ENCODE measurements around the gene TLE2.
"Not testable (repeated sequence)": the region's sequence is repeated elsewhere in the genome, so short reads cannot be mapped to it uniquely, and the experiment has no call there.

TLE2 gene

DNA sequence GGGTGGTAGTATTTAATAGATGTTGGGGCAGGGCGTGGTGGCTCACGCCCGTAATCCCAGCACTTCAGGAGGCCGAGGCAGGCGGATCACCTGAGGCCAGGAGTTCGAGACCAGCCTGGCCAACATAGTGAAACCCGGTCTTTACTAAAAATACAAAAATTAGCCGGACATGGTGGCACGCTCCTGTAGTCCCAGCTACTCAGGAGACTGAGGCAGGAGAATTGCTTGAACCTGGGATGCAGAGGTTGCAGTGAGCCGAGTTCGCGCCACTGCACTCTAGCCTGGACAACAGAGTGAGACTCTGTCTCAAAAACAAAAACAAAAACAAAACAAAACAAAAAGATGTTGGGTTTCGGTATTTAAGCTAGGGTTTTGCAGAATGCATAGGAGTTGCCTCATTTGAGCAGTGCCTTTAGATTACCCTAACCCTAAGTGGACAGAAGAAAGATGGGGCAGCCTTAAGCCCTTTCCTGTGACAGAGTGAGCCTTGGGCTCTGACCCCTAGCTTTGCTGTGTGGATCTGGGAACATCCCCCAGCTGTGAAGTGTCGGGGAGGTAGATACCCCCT is 8.0 kb upstream of the TLE2 start:
- DNase-seq (ENCODE audit: low read depth in 2 of 2), result not testable (repeated sequence)

DNA sequence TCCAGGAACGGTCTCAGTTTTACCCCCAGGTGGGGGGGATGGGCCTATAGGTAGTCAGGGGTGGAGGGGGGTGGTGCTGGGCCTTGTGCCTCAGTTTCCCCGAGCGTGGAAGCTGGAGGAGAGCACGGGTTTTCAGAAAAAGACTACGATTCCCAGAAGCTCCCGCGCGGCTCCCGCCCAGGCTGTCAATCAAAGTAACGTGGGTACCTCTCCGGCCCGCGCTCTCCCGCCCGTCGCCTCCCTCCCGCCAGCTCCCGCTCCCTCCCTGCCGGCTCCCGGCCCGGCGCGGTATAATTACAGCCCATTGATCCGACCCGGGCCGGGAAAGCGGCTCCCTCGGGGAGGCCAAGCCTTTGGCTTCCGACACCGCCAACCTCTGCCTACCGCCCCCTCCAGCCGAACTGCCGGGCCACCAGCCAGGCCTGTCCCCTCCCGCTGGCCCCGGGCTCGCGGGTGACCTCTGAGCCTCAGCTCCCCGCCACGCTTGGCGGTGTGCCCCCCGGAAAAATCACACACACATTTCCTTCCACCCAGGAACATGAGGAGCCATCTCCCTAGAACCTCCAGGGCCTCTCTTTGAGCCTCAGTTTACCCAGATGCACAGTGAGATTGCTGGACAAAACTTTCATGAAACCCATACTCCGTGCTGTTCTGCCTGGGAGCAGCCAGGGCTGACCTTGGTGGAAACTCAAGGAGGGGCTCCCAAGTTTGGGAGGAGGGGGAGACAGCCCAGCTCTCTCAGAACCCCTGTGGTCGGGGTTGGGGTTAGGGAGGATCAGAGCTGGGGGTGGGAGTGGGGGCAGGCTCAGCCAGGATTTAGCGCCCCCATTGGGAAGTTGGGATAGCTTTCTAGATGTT is 7.3 kb upstream of the TLE2 start:
- DNase-seq (ENCODE audit: low read depth in 2 of 2), result peak; percentile 72 to 75

DNA sequence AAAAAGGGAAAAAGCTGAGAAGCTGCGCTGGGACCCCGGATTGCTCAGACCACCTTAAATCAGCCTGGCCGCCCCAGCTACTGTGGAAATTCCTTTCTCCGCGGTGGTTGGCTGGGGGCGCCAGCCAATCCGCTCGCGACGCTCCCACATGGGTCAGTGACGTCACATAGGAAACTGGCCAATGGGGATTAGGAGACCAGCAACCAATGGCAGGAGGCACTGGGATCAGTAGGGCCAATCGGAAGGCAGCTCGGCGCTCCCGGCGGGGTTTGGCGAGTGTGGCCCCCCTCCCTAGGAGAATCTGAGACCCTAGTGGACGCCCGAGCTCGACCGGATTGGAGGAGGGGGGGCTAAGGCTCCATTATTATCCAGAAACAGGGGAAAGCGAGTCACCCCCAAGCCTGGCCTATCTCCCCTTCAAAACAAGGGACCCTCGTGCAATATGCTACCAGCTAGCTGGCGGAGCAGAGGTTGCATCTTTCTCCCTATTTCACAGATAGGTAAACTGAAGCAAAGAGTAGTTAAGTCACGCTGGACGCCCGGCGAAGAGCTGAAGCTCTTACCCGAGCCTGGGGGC is 6.5 kb upstream of the TLE2 start:
- peak; percentile 82 to 92 for DNase-seq (ENCODE audit: low read depth in 2 of 2)

DNA sequence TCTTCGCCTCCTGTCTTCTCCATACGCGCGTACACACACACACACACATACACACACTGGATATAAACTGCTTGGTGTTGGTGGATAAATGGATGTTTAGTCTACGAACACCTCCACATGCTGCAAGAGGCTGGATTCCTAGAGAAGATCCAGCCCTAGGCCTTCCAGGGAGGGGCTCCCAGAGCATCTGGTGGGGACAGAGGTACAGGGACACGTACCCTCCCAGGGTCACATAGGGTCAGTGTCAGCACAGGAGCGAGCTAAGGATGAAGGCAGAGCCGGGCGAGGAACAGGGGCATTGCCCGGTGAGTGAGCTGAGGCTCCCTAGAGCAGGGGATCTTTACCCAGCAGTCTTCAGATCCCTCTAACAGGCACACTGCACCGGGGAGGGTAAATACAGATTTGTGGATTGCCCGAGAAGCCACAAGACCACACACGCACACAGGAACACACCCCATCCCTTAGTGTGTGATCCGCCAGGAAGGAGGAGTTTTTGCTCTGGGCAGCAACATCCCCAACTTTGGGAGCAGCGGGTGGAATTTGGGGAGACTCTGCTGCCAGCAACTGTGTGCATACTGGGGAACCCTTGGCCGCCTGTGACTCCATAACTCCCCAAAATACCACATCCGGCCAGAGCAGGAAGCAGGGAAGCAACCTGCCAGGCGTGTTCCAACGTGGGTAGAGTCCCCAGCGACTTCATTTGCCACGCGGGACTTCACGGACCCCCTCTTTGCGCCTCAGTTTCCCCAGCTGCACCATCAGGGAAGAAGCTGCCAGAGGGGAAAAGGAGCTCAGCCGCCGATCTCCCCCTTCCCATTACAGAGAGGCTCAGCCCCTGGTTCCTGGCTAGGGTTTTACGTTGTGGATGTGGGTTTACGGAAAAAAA is 5.8 kb upstream of the TLE2 start:
- DNase-seq (ENCODE audit: low read depth in 2 of 2), result no peak

DNA sequence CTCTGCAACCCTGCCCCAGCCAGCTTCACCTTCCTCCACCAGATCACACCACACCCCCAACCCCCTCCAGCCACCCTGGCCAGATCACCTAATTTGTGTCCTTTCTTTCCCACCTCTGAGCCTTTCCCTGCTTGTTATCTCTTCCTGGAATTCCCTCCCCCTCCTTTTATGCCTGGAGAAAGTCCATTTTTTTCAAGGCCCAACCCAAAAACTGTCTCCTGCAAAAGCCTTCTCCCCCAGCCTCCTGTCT is 5.3 kb upstream of the TLE2 start:
- no peak for DNase-seq (ENCODE audit: low read depth in 2 of 2)

DNA sequence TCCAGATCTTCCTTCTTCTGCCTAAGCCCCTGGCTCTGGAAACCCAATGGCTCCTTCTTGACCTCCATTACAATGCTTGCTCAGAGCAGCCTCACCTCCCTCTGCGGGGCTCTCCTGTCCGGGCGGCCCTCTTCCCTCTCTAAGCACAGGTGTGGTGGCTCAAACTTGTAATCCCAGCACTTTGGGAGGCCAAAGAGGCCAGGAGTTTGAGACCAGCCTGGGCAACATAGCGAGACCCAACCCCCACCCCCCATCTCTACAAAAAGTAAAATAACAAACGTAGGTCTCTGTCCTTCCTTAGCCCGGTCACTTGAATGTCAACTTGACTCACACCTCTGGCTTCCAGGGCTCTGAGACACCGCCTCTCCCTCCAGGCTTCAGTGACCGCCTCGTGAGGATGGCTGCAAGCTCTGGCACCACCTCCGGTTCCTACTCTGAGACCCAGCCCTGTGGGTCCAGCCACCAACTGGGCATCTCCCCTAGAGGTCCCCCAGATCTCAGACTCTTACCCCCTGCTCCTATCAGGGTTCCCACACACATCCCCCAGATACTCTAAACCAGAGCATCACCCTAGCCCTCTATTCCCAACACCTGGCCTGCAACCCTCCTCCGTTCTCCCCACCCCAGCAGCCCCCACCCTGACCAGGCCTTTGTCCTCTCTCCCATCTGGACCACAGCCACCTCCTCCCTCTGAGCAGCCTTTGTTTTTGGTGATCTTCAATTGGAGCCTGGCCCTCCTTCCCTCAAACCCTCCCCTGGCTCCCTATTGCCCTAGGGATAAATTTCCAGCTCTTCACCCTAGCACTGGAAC is 4.7 kb upstream of the TLE2 start:
- DNase-seq (ENCODE audit: low read depth in 2 of 2), result no peak

DNA sequence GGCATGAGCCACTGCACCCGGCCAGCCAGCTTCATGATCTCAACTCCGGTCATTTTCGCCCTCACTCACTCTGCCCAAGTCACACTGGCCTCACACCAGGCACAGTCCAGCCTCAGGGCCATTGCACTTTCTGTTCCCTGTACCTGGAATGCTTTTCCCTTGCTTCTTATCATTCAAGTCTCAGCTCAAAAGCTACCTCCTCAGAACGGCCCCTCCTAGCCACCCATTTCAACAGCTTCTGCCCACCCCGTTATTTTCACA is 2.5 kb upstream of the TLE2 start:
- no peak for DNase-seq (ENCODE audit: low read depth in 2 of 2)

DNA sequence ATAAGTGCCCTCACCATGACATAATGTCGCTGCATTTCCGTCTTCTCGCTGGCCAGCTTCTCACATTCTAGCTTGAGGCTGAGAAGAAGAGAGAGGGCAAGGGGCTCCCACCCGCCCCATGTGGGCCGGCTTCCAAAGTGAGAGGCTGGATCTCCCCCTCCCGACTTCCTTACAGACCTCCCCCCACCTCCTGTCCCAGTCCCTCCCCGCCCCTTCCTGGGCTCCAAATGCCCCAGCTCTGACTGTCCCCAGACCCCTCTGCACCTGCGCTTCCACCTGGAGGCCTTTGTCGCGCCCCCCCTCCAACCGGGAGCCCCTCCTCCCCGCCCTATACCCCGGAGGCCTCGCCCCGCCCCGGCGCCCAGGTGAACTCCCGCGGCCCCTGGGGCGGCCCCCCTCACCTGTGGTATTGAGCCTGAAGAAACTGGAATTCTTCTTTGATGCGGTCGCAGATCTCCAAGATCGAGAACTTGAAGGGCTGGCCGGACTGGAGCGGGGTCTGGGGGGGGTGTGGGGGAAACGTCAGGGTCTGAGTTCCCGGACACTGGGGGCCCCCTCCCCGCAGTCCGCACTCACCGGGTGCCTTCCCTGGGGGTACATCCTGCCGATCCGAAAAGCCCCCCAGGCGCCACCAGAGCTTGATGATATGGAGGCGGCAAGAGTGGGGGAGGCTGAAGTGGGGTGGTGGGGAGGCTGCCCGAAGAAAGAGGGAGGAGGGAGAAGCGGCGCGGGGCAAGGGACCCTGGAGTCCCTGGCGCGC is 595 bp downstream of the TLE2 start:
- DNase-seq (ENCODE audit: low read depth in 2 of 2), result no peak

DNA sequence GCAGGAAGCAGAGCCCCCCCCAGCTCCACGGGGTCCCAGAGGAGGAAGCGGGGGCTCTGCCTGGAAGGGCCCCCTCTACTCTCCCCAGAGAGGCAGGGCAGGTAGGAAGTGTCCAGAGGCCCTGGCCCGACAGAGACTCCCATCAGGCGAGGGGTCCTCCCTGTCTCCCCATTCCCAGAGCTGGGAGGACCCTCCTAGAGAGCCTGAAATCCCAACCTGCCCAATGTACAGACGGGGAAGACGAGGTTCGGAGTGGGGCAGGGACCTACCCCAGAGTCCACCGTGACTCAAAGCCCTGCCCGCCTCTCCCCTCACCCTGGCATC is 1.1 kb downstream of the TLE2 start:
- no peak for DNase-seq (ENCODE audit: low read depth in 2 of 2)

DNA sequence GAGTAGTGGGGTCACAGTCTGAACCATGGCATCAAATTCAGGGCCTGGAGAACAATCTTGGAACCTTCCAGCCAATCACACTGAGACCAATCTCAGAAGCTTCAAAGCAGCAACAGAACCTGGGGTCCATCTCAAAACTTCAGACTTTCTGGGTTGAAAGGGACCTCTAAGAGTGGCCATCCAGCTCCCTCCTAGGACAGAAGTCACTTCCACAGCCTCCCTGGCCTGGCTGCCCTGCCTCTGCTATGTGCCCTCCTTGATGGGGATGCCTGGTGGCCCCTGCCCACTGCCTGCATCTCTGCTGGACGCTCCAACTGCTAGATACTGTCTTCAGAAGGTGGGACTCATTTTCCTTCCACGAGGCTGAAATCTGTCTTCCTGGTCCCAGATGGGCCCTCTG is 1.8 kb downstream of the TLE2 start:
- no peak for DNase-seq (ENCODE audit: low read depth in 2 of 2)

DNA sequence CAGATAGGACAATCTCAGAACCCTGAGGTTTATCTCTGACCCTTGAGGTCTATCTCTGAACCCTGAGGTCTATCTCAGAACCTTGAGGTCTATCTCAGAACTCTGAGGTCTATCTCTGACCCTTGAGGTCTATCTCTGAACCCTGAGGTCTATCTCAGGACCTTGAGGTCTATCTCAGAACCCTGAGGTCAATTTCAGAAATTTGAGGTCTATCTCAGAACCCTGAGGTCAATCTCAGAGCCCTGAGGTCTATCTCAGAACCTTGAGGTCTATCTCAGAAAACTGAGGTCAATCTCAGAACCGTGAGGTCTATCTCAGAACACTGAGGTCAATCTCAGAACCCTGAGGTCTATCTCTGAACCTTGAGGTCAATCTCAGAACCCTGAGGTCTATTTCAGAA is 2.3 kb downstream of the TLE2 start:
- DNase-seq (ENCODE audit: low read depth in 2 of 2), result no peak

DNA sequence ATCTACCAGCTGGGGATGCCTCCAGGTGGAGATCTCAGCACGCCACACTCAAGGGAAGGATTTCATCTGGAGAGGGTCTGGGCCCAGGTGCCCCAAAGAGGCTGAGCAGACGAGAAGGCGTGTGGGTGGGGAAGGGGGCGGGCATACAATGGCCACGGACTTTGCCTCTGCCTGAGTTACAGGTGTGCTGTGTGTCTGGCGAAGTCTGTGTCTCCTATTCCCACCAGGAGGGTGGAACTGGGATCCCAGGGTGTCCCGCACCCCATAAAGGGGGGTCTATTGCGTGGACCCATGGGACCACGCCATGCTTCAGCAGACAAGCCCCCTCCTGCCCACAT is 3.6 kb downstream of the TLE2 start:
- DNase-seq (ENCODE audit: low read depth in 2 of 2), result no peak

DNA sequence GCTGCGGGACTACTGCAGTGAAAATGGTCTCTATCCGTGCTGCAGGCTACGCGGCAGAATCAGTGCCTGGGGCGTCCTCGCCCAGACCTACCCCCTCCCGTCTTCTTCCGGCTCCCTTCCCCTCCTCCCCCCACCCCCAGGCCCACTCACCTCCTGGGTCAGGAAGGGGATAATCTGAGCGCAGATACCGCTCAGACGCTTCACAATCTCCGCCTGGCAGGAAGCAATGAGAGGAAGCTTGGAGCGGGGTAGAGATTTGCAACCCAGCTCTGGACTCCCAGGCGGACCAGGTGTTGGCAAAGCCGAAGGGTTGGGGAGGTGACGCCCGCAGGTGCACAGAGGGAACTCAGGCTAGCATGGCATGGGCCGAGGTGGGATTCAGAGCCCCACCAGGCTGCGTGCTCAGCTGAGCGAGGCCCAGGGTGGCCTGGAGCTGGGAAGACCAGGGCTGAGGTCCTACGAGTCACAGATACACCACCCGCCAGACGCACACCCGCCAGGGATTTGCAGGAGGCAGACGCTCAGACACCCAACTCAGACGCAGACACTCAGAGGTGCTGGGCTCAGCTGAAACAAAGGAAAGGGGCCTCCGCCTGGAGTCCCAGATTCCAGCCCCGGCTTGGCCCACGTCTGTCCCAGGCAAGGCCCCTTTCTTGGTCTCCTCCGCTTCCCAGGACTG is 4.1 kb downstream of the TLE2 start:
- no peak for DNase-seq (ENCODE audit: low read depth in 2 of 2)

DNA sequence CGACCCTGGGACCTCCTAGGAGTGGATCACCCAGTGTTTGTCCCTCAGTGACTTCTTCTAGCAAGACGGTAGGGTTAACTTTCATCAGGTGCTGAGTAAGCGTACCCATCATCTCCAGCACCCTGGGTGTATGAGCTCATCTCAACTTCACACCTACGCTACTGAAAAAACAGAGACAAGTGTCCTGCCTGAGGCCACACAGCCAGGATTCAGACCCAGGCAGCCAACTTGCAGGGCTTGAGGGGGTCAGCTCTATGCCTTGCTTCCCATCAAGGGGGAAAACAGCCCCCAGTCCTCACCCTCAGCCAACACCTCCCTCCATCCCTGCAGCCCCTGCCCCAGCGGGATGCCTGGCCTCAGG is 4.6 kb downstream of the TLE2 start:
- DNase-seq (ENCODE audit: low read depth in 2 of 2), result no peak

DNA sequence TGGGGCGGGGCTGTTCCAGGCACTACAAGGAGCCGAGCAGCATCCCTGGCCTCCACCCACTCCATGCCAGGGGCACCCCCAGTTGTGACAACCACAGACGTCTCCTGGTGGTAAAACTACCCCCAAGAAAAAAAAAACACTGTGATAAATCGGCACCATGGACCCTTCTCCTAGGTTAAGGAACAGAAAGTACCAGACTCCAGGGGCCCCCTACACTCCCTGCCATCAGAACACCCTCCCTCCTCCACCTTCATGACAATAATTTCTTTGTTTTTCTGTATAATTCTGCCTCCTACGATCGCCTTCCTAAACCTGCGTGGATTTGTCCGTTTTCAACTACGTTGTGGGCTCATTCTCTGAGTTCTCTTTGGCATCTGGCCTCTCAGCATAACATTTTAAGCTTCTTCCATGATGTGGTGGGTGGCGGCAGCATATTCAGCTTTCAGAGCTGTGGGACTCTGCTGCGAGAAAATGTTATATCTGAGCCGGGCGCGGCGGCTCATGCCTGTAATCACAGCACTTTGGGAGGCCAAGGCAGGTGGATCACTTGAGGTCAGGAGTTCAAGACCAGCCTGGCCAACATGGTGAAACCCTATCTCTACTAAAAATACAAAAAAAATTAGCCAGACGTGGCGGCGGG is 8.6 kb downstream of the TLE2 start:
- DNase-seq (ENCODE audit: low read depth in 2 of 2), result no peak

DNA sequence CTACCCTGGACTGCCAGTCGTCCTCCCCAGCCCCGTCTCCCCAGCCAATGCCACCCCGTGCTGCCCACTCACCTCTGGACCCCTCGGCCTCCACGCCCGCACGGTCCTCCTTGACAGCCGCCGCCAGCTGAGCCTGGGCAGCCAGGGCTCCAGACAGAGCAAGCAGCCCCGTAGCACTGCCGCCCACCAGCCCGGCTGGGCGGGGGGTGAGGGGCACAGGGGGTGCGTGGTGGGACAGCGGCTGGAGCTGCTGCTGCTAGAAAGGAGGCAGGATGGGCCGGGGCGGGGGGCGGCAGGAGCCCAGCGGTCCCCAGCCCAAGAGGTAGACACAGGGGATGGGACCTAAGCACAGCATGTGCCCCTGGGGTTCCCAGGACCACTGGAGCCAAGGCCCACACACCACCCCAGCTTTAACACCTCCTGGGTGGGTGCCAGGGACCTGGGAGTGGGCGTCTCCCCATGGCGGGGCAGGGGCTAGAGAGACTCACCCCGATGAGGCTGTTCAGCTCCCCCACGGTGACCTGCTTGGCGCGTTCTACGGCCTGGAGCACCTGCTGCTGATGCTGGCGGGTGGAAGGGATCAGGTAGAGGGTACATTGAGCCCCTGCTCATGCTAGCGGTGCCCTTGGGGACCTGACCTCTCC is 9.7 kb downstream of the TLE2 start:
- no peak for DNase-seq (ENCODE audit: low read depth in 2 of 2)

DNA sequence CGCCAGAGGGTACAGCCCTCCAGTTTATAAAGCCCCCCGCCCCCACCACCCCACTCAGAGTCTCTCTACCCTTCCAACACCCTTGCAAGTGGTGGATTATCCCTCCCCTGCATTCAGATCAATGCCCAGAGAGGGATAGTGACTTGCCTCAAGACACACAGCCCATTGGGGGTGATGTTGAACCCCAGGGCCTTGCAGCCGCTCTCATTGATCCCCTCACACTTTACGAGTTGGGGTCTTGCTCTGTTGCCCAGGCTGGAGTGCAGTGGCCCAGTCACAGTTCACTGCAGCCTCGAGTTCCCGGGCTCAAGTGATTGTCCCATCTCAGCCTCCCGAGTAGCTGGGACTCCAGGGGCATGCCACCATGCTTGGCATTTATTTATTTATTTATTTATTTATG is 11.2 kb downstream of the TLE2 start:
- DNase-seq (ENCODE audit: low read depth in 2 of 2), result no peak

DNA sequence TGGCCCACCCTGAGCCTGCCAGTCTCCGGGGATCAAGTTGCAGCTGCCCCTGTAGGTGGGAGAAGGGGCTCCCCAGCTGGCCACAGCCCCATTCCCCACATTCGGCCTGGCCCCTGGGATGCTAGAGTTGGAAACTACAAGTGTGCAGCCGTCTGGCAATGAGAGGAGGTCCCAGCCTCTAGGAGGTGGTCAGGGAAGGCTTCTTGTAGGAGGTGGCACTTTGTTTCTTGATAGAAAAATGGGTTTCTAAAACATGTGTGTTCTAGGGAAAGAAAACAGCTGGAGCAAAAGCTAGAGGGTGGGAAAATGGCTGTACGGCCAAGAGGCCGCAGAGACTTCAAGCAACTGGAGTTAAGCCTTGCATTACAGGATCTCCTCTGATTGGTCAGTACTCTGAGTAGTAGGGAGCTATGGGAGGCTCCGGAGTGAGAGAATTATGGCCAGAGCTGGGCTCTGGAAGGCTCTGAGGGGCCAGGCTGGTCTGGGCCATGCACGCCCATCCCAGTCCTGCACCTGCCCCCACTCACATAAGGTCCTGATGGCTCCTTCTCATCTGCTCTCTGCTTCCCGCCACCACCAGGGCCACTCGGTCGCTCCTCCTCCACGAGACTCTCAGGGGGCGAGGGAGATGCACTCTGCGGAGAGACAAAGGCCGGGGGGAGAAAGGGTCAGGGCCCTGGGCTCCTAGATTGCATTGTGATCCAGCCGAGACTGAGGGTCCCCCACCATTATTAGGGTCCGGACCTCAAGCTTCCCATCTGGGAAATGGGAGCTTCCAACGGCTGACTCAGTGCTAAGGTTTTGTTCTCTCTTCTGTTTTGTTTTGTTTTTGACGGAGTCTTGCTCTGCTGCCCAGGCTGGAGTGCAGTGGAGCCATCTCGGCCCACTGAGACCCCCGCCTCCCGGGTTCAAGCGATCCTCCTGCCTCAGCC is 13.7 kb downstream of the TLE2 start:
- DNase-seq (ENCODE audit: low read depth in 2 of 2), result no peak

DNA sequence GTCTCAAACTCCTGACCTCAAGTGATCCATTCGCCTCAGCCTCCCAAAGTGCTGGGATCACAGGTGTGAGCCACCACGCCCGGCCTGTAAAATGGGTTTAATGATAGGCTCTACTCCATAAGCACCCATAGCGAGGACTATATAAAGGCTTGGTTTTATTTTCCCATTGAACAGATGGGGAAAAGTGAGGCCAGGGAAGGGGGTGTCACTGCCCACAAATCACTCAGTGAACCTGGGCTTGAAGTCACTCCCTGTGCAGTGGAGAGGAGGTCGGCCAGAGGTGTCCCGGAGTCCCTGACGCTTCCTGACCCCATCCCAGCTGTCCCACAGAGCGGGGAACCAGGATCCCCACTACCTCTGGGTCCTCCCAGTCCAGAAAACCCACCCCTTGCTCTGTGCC is 14.9 kb downstream of the TLE2 start:
- DNase-seq (ENCODE audit: low read depth in 2 of 2), result no peak
